IMR-90 (cell line): Measurements from ENCODE around the gene TMEM247. TPM values are rescaled to one million over a fixed set of nuclear protein-coding genes. Genes with fewer than 3 reads are reported as not detected.

Experiments
- ATAC-seq: fragments of 200-7000 bp; cut with Tn5 transposase; 2 replicates; pipeline ENCODE4 v1.9.1; 2020; ENCODE audit warnings: low read depth, mild to moderate bottlenecking, moderate library complexity
- BruUV-seq: library from RNA; stranded (reverse); fragments of 400-500 nt; replicated peaks from 2 replicates; lab custom pipeline; 2021; lab: Mats Ljungman, UMichigan
- CTCF ChIA-PET: fragments of 300-600 bp; formaldehyde crosslinking; extraction: SDS; loops from one replicate; lab custom pipeline; 2021; ENCODE audit warnings: antibody characterized with exemption; lab: Yijun Ruan, JAX
- POLR2A ChIA-PET: fragments of 300-600 bp; sonication (Branson Sonifier 250); formaldehyde crosslinking; loops from one replicate; lab custom pipeline; 2022; ENCODE audit warnings: antibody characterized with exemption; ENCODE audit not compliant: unreplicated experiment; lab: Charles Lee
- DNase-seq: peaks from one replicate; pipeline ENCODE4 v3.0.0; 2013
- H2AFZ ChIP-seq: replicated peaks from 2 replicates; pipeline ENCODE3; 2013; ENCODE audit warnings: low read length, mild to moderate bottlenecking; ENCODE audit not compliant: poor library complexity
- H2AK5ac ChIP-seq: 2 replicates; pipeline ENCODE4 v1.6.1; 2013; ENCODE audit warnings: low read depth, low read length, inconsistent platforms
- H2AK9ac ChIP-seq: replicated peaks from 2 replicates; pipeline ENCODE3; 2013; ENCODE audit warnings: mild to moderate bottlenecking, low read depth, low read length, moderate library complexity; ENCODE audit not compliant: poor library complexity
- H2BK120ac ChIP-seq: 2 replicates; pipeline ENCODE4 v1.6.1; 2013; ENCODE audit warnings: low read depth, low read length, inconsistent platforms
- H2BK15ac ChIP-seq: 3 replicates; pipeline ENCODE4 v1.6.1; 2013; ENCODE audit warnings: low read depth, low read length, inconsistent platforms
- H2BK20ac ChIP-seq: 2 replicates; pipeline ENCODE4 v1.6.1; 2013; ENCODE audit warnings: low read depth, mild to moderate bottlenecking, inconsistent platforms, low read length, moderate library complexity
- H2BK5ac ChIP-seq: 2 replicates; pipeline ENCODE4 v1.6.1; 2013; ENCODE audit warnings: mild to moderate bottlenecking, low read depth, low read length, inconsistent platforms; ENCODE audit not compliant: poor library complexity, severe bottlenecking
- H3K14ac ChIP-seq: replicated peaks from 2 replicates; pipeline ENCODE4 v1.6.1; 2013; ENCODE audit warnings: low read depth, low read length, inconsistent platforms
- H3K18ac ChIP-seq: 2 replicates; pipeline ENCODE4 v1.6.1; 2013; ENCODE audit warnings: low read depth, low read length, control low read depth
- H3K23ac ChIP-seq: 2 replicates; pipeline ENCODE4 v1.6.1; 2013; ENCODE audit warnings: low read depth, low read length, inconsistent platforms
- H3K27ac ChIP-seq: 2 replicates; pipeline ENCODE4 v1.5.1; 2013; ENCODE audit warnings: mild to moderate bottlenecking, control low read depth, low read length; ENCODE audit not compliant: insufficient read depth
- H3K27me3 ChIP-seq: 2 replicates; pipeline ENCODE4 v1.6.1; 2013; ENCODE audit warnings: low read length; ENCODE audit not compliant: control insufficient read depth, insufficient read depth
- H3K36me3 ChIP-seq: 2 replicates; pipeline ENCODE4 v1.6.1; 2013; ENCODE audit warnings: low read length, mixed read lengths; ENCODE audit not compliant: control insufficient read depth, insufficient read depth
- H3K4ac ChIP-seq: 2 replicates; pipeline ENCODE4 v1.6.1; 2013; ENCODE audit warnings: low read depth, low read length, inconsistent platforms
- H3K4me1 ChIP-seq: 2 replicates; pipeline ENCODE4 v1.6.1; 2013; ENCODE audit warnings: low read length, mixed read lengths; ENCODE audit not compliant: control insufficient read depth, insufficient read depth
- H3K4me2 ChIP-seq: 2 replicates; pipeline ENCODE4 v1.6.1; 2013; ENCODE audit warnings: low read depth, mild to moderate bottlenecking, control low read depth, low read length, moderate library complexity
- H3K4me3 ChIP-seq: 2 replicates; pipeline ENCODE4 v1.5.1; 2013; ENCODE audit warnings: low read depth, mild to moderate bottlenecking, control low read depth, low read length, moderate library complexity; ENCODE audit not compliant: insufficient read depth
- H3K56ac ChIP-seq: 2 replicates; pipeline ENCODE4 v1.6.1; 2013; ENCODE audit warnings: low read length, inconsistent platforms; ENCODE audit not compliant: insufficient read depth; ENCODE audit errors: extremely low read depth
- H3K79me1 ChIP-seq, 2 experiments: 2 replicates each; pipeline ENCODE4 v1.6.1; 2013; ENCODE audit warnings: low read length in 2 of 2, inconsistent platforms in 1 of 2, low read depth in 1 of 2
- H3K9ac ChIP-seq: 2 replicates; pipeline ENCODE4 v1.6.1; 2013; ENCODE audit warnings: low read depth, low read length, control low read depth
- H3K9me1 ChIP-seq: 2 replicates; pipeline ENCODE4 v1.6.1; 2013; ENCODE audit warnings: low read length, inconsistent platforms; ENCODE audit not compliant: insufficient read depth
- H3K9me3 ChIP-seq: 2 replicates; pipeline ENCODE4 v1.6.1; 2013; ENCODE audit warnings: low read length; ENCODE audit not compliant: control insufficient read depth, insufficient read depth
- H4K20me1 ChIP-seq: 2 replicates; pipeline ENCODE4 v1.6.1; 2013; ENCODE audit warnings: low read length, inconsistent platforms; ENCODE audit not compliant: insufficient read depth
- H4K5ac ChIP-seq: 2 replicates; pipeline ENCODE4 v1.6.1; 2013; ENCODE audit warnings: mild to moderate bottlenecking, low read depth, low read length, control low read depth
- H4K8ac ChIP-seq, 2 experiments: 2 replicates each; pipeline ENCODE4 v1.6.1; 2013; ENCODE audit warnings: low read depth in 2 of 2, low read length in 2 of 2, control low read depth in 1 of 2, inconsistent platforms in 1 of 2
- H4K91ac ChIP-seq: 2 replicates; pipeline ENCODE4 v1.6.1; 2013; ENCODE audit warnings: low read depth, low read length, inconsistent platforms; ENCODE audit not compliant: insufficient read depth
- MAFK ChIP-seq: IDR thresholded peaks from 2 replicates; pipeline ENCODE4 v1.6.1; 2012; ENCODE audit warnings: low read depth, low read length, improper control_type of control experiment
- MXI1 ChIP-seq: IDR thresholded peaks from 2 replicates; pipeline ENCODE4 v1.6.1; 2012; ENCODE audit warnings: low read depth, mild to moderate bottlenecking, low read length, moderate library complexity, borderline replicate concordance
- NFE2L2 ChIP-seq: fragments of 150-350 bp; IDR thresholded peaks from 2 replicates; pipeline ENCODE4 v1.6.1; 2016; ENCODE audit warnings: low read depth, mild to moderate bottlenecking, low read length
- POLR2A ChIP-seq: IDR thresholded peaks from 2 replicates; pipeline ENCODE4 v1.6.1; 2012; ENCODE audit warnings: mild to moderate bottlenecking, low read depth, low read length
- RFX5 ChIP-seq: IDR thresholded peaks from 2 replicates; pipeline ENCODE4 v1.8.0; 2012; ENCODE audit warnings: low read depth, mild to moderate bottlenecking, low read length, moderate library complexity
- SMC3 ChIP-seq: fragments of 150-350 bp; IDR thresholded peaks from 2 replicates; pipeline ENCODE4 v1.6.1; 2016; ENCODE audit warnings: low read depth, mild to moderate bottlenecking, antibody characterized with exemption, low read length, moderate library complexity
- WGBS, 2 experiments: methylation state at CpG; one replicate each; pipeline versions ENCODE4 v1.1.5 to v1.1.7; 2013; ENCODE audit warnings: missing lambda C conversion rate in 2 of 2; ENCODE audit not compliant: insufficient read length in 1 of 2; ENCODE audit errors: extremely low coverage in 2 of 2; 5-methylcytosine and 5-hydroxymethylcytosine counted together
- dilution Hi-C: fragments of 300-500 bp; cut with HindIII; formaldehyde crosslinking; loops from one replicate; pipeline ENCODE4 v1.14.3; 2018; ENCODE audit warnings: low sequenced_read_pairs; ENCODE audit not compliant: unreplicated experiment
- in situ Hi-C: fragments of 300-500 bp; cut with MboI; formaldehyde crosslinking; loops from 3 replicates; pipeline ENCODE4 v1.14.3; 2019; ENCODE audit warnings: low sequenced_read_pairs, inconsistent platforms, mixed read lengths
- intact Hi-C: fragments of 100-400 bp; cut with micrococcal nuclease; formaldehyde crosslinking; loops from 2 replicates; pipeline ENCODE4 v1.10.0; 2022
- polyA plus RNA-seq, 3 experiments: library from polyadenylated mRNA; depleted of rRNA; stranded (reverse); fragments of >200 nt; gene quantifications; 2 replicates each; pipeline ENCODE4 v1.2.3, GENCODE V29; 2012; ENCODE audit warnings: low replicate concordance in 1 of 3
- total RNA-seq: library from RNA; depleted of rRNA; stranded (reverse); fragments of >200 nt; gene quantifications from 2 replicates; pipeline ENCODE4 v1.2.3, GENCODE V29; 2012

The TMEM247 gene
- total and polyA plus RNA-seq, 2 of the 4 experiments (the other 2 are of a cell fraction) = not detected

DNA sequence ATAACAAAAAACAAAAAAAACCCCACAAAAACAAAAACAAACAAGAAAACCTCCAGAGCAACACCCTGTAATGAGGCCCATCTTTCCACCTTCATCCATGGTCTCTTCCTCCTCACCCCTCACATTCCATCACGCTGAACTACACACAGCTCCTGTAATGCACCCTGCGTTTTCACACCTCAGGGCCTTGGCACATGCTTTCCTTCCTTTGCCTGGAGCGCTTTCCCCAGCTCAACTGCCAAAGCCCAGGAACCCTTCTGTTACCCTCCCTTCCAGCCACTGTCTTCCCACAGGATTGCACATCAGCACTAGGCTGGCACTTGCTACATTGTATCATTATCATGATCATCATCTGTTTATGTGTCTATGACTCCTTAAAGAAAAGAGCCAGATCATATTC lies 29.4 kb downstream of the TMEM247 start:
- DNase-seq (no peak), ATAC-seq (no peak)
- Histone ChIP-seq H4K20me1 (no peaks in the 10 kb centered on the region), H2BK5ac (no peak overlapping the region), H3K9me3 (no peaks in the 10 kb centered on the region), H3K18ac (no peak overlapping the region), H4K8ac (no peak overlapping the region), H2BK20ac (no peak overlapping the region), H3K56ac (no peak overlapping the region), H3K4me3 (no peak overlapping the region), H4K91ac (no peak overlapping the region), H2BK15ac (no peak overlapping the region), H3K4me2 (no peak overlapping the region), H3K27me3 (no peaks in the 10 kb centered on the region; the same call in 1 of the 2 replicates), H3K79me1 (no peaks in the 10 kb centered on the region), H3K14ac (no peak overlapping the region), H3K27ac (no peak overlapping the region), H3K4ac (no peak overlapping the region), H2BK120ac (no peak overlapping the region), H2AK9ac (no peak overlapping the region), H2AK5ac (no peak overlapping the region; the same call in 1 of the 2 replicates), H3K36me3 (no peaks in the 10 kb centered on the region), H4K5ac (no peak overlapping the region), H3K4me1 (no peaks in the 10 kb centered on the region), H2AFZ (no peak overlapping the region), H3K9me1 (no peaks in the 10 kb centered on the region; the same call in 1 of the 2 replicates), H3K9ac (no peak overlapping the region), H3K23ac (no peak overlapping the region)
- intact Hi-C loops (no loop called here), in situ Hi-C loops (no loop called here), dilution Hi-C loops (no loop called here)
- TF ChIP-seq MXI1 (no peak), NFE2L2 (no peak), RFX5 (no peak), MAFK (no peak), POLR2A (no peak), SMC3 (no peak)
- BruUV-seq = no TSS peak
- ChIA-PET CTCF (no interaction called here), POLR2A (no interaction called here)
- 74% methylated on average over 3 of the region's 3 CpGs; no CpG with 5 or more reads in 1 of the 2 experiments for WGBS, 2 experiments
